ENCODE measurements around the gene HTR4.
"Not testable (repeated sequence)": the region's sequence is repeated elsewhere in the genome, so short reads cannot be mapped to it uniquely, and the experiment has no call there.

HTR4 gene

DNA sequence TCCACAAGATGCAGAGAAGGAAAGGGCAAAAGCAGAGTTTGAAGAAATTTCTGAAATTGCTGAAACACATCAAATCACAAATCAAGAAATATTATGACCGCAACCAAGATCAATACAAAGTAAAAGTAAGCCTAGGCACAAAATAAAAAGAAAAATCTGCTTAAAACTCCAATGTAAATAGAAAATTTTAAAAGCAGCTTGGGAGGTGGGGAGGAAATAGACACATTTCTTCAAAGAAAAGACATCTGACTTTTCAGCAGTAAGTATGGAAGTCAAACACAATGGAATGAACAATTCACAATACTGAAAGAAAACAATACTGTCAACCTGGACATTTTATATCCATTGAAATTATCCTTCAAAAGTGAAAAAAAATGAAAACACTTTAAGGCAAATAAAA, 55.1 kb downstream of the HTR4 start:
- no peak for DNase-seq

DNA sequence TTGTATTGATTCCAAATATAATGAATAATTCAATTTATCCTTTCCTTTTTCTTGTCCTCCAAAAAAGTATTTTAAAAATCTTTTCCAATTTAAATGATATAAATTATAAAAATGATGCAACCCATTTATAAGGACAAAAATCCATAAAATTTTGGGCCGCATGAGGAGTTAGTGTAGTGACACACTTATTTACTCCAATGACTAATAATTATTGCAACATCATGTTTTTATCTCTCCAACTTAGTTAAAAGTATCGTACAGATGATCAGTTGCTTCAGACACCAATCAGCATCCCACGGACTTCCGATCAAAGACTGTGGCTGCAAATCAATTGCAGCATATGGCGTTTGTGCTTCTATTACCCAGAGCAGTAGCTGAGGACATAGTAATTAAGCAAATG, 58.6 kb downstream of the HTR4 start:
- no peak for DNase-seq

DNA sequence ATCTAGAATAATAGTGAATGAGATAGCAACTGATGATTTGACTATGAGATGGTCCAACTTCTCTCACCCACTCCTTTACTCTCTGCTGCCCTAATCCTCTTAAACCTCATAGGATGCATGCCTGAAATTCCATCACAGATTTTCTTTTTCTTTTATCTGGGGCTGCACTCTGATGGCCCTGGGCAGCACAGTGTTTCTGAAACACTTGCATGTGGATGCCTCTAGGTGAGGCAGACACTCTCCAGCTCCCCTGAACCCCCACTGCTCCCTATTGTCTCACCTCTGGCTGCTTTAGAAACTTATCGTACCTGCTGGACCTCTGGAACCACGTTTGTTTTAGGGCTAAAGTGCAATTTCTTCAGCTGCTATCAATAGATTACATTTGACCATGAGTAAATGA, 67.5 kb downstream of the HTR4 start:
- DNase-seq: no peak

DNA sequence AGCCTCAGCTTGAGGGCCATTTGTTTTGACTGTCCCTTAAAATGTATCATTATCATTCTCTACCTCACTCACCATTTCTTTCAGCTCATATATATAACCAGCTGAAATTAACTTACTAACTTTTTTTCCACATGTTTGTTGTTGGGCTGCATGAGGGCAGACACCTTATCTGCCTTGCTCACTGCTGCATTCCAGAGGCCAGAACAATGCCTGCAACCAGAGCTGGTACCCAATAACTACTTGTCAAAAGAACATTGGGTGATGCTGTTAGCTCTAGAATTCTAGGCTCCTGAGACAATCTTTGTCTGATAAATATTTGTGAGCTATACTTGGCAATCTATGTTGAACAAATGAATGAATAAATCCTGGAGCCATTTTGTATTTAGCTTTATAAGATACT, 68.3 kb downstream of the HTR4 start:
- DNase-seq: no peak

DNA sequence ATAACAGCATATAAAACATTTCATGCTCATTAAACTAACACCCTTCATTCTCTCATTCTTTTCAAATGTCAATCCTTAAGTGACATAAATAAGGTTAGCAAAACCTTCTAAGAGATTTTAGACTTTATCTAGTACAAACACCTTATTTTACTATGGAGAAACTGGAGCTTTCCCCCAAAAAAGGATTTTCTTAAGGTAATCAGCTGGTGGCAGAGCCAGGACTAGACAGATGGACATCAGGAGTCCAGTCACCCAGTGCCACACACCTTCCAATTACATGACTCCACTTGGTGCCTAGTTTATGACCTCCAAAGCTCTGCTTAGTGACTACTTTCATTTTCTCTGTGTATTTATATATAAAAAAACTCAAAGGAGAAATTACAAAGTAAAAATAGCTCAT, 70.2 kb downstream of the HTR4 start:
- DNase-seq: no peak

DNA sequence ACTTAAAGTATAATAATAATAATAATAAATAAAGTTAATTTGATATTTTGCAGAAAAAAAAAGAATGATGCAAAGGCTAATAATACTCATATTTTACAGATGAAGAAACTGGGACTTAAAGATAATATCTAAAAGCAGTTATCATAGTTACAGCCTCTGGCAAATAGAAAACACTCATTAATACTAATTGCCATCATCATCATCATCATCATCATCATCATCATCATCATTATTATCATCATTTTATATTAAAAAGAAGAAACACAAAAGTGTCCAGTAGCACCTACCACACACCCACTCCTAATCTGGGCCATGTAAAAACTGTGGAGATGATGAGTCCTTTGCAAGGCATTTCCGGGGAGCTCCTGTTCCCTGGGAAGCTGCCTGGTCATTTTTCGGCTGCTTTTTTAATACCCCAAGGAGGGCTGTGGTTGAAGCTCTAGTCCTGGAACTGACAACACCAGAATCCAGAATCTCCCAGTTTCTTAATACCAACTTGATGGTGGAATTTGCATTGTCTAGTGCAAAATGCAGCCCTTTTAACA, 70.8 kb downstream of the HTR4 start:
- DNase-seq: no peak

GRCh38 chr5:148574167-148574566, 80.2 kb downstream of the HTR4 start:
- DNase-seq: no peak

DNA sequence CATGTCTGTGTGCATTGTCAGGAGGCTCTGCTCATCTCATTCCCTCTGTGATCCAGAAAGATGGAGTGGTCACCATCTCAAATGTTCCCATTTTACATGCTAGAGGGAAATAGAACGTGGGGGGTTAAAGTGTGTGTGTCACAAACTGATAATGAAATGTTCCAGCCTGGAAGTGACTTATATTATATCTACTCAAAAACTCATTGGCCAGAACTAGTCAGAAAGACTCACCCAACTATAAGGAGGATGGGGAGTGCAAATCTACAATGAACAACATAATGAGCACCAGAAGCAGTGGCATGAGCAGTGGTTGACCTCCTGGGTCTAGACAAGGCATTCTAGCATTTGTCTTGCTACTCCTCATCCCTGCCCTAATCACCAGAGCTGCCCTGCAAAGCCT, 81.0 kb downstream of the HTR4 start:
- no peak for DNase-seq

DNA sequence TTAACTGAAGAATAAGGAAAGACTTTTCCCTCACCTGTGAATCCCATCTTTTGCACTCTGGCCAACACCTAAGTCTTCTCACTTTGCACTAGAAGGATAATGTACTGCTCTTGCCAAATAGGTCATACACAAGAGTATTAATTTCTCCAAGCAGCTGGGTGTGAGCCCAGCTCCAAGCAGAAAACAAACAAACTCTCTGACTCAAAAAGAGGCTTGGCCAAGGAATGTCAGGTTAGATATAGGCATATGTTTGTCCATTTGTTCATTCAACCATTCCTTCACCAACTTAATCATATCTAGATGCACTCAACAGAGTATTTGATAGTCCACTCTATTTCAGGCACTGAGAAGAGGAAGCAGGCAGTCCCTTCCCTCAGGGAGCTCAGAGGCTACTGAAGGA, 84.4 kb downstream of the HTR4 start:
- DNase-seq: no peak

GRCh38 chr5:148565148-148565547, 89.2 kb downstream of the HTR4 start:
- no peak for DNase-seq

DNA sequence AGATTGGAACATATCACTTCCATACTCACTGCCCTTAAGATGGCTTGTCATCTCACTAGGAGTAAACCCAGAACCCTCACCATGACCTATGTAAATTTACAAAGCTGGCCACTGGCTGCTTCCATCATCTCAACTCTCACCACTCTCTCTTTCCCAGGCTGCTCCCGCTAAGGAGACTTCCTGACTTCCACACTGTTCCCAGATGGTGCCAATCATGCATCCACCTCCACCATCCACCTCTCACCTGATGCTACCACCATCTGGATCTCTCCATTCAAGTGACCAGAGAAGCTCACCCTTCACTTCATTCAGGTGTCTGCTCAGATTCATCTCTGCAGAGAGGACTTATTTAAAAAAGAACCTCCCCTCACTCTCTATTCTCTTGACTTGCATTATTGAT, 91.3 kb downstream of the HTR4 start:
- DNase-seq: no peak

- no peak for DNase-seq
Measured at GRCh38 chr5:148561801-148562311, 92.5 kb downstream of the HTR4 start.

DNA sequence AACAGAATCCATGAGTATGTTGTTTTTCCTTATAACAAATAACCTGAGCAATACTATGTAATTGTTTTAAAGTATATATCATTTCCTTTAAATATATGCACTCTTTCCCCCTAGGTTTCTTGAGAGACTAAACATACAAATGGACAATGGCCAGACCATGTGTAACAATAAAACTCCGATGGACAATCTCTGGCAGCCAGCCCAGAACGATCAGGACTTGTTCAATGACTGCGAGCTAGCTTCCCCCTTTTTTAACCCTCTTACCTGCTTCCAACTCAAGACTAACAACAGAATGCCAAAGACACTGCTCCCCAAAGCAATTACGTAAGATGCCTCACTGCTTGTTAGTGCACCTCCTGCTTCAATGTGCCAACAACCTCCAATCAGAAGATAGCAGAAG, 94.9 kb downstream of the HTR4 start:
- no peak for DNase-seq

DNA sequence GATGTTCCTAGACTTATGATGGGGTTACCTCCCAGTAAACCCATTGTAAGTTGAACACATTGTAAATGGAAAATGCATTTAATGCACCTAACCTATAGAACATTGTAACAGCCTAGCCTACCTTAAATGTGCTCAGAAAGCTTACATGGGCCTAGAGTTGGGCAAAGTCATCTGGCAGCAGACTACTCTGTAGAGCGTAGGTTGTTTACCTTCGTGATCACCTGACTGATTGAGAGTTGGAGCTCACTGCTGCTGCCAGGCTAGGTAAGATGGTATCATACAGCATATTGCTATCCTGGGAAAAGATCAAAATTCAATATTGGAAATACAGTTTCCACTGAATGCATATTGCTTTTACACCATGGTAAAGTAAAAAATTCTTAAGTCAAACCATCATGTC, 95.4 kb downstream of the HTR4 start:
- no peak for DNase-seq

DNA sequence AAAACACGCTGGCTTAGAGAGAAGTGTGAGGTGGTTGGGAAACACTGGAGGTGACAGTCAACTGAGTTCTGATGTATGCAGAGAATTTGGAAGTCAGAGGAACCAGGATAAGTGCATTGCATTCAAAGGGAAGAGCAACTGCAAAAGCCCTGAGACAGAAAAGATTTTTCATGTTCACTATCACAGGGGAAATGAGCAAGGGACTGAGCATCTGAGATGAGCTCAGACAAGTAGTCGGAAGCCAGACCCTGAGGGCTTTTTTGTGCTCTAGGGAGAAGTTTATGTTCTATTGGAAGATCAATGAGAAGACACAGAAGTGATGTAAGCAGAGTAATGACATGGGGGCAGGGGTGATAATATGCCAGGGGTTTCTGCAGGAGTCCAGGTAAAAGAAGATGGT, 97.5 kb downstream of the HTR4 start:
- DNase-seq: no peak

- no peak for DNase-seq
Measured at GRCh38 chr5:148554621-148555020, 99.7 kb downstream of the HTR4 start.

DNA sequence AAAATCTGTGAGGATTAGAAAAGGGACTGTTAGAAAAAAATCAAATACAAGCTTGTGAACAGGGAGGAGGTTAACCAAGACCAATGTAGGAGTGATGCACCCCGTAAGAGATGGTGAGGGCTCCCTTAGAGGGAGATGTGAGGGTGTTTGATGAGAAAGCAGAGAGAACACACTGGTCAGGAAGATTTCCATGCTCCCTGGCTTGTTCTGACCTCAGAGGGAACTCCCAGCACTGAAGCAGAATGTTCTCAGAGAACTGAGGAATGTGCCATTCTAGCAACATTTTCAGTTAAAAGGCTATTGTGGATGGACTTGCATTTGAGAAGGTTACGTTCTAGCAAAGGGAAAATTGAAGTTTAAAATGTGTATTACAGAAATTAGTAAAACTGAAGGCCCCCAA, 110.6 kb downstream of the HTR4 start:
- DNase-seq: no peak

- DNase-seq: no peak
Measured at GRCh38 chr5:148542812-148543211, 111.5 kb downstream of the HTR4 start.

DNA sequence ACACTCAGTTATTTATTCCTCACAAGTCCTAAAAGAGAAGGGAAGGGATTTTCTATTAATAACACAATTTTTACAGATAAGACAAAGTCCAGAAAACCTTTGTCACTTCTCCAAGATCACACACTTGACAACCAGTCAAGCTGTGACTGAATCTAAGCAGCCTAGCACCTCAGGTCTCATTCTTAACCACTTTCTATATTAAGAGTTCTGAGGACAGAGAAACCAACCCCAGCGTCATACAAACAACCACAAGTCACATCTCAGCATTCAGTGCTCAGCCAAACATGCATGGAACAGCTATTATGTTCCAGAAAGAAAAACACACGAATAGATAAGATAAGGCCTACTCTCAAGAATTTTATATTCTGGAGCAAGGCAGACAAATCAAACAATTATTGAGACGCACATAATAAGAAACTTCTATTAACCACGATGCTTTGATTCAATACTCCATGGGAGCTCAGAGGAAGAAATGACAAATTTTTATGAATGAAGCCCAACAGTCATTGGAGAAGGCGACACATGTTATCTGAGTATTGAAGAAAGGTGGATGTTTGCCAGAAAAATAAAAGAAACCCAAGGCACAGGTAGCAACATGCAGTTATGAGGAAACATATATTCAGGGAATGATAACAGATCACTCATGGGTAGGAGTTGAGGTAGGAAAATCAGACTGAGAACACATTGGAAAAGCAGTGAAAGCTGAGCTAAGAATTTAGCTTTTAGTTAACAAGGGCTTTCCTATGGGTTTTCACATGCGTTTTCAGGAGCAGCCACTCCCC, 113.1 kb downstream of the HTR4 start:
- DNase-seq: no peak

DNA sequence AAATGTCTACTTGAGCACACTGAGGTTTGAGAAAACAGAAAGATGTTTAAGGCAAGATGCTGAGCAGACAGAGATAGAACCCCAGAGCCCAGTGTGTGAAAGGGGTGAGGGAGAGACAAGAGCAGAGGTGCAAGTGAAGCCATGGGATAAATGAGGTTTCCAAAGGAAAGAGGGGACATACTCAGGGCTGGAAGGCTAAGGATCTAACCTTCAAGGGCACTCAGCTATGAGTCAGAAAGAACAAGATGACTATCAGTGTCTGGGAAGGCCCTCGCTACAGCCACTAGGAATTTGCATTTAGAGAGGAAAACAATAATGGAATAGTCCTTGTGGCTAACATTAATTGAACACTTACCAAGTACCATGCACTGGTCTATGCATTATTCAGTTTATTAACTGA, 113.7 kb downstream of the HTR4 start:
- no peak for DNase-seq

- no peak for DNase-seq
Measured at GRCh38 chr5:148539851-148540250, 114.5 kb downstream of the HTR4 start.

DNA sequence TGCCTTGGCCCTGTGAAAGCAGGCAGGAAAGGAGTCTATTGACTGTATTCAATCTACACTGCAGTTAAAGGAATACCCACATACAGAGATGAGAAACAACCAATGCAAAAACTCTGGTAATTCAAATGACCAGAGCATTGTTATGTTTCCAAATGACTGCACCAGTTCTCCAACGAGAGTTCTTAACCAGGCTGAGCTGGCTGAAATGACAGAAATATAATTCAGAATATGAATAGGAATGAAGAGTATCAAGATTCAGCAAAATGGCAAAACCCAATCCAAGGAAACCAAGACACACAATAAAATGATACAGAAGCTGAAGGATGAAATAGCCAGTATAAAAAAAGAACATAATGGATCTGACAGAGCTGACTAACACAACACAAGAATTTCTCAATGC, 119.1 kb downstream of the HTR4 start:
- DNase-seq: no peak

DNA sequence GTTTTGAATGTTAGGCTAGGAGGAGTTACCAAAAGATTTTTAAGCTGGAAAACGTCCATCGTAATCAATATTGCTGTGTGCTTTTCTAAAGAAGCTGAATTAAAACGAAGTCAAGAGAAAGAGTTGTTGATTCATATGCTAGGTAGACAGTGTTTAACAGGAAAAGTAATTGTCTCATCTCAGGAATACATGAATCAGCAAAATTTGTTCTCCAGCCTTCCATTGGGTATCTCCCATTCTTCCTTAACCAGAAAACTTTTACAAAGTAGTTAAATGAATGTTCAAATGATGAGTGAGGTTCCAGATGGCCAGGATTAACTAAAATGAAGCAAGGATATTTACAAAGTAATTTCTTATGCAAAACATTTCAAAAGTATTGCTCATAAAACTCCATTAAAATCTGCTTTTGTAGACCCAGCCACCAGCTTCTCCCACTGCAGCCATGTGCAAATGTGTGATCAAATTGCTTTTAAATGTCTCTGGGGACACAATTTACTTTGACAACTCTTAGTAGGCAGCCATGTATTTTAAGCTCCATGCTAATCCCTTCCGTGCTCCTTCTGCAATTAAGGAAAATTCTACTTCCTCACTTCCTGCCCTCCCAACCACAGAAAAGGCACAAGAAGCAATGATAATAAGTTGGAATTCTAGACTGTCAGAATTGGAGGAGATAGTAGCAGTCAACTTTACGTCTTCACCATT, 121.2 kb downstream of the HTR4 start:
- no peak for DNase-seq

GRCh38 chr5:148529450-148529849, 124.9 kb downstream of the HTR4 start:
- not testable (repeated sequence) for DNase-seq
